ENCODE results near the gene GPBAR1. TPM values are rescaled to one million over a fixed set of nuclear protein-coding genes. Genes with fewer than 3 reads are reported as not detected.

The GPBAR1 gene
- total RNA-seq, 1 donor: 0.36 TPM

GRCh38 chr2:218262631-218263586 is 2.1 kb downstream of the GPBAR1 start:
- H3K4me1 ChIP-seq (ENCODE audit: insufficient read depth, low read length): peaks cover 14% of the 10 kb centered on the region
- no peak overlapping the region for H3K4me2 ChIP-seq (ENCODE audit: insufficient read depth, low read length)
- peaks cover 11% of the 10 kb centered on the region for H4K20me1 ChIP-seq (ENCODE audit: insufficient read depth, low read length)
- no peaks in the 10 kb centered on the region for H3K27me3 ChIP-seq (ENCODE audit: insufficient read depth, low read length)
- no peaks in the 10 kb centered on the region for H3K9me3 ChIP-seq (ENCODE audit: low read depth, low read length)
- H3K36me3 ChIP-seq (ENCODE audit: insufficient read depth, low read length): peaks cover 41% of the 10 kb centered on the region
- H3K4me3 ChIP-seq (ENCODE audit: insufficient read depth, low read length): no peak overlapping the region
- H2AFZ ChIP-seq (ENCODE audit: low read length): no peak overlapping the region
- no peak overlapping the region for H3K27ac ChIP-seq (ENCODE audit: low read depth, low read length)
- peak; percentile 71 for DNase-seq (ENCODE audit: insufficient read length, low spot score, missing footprints)
- TF ChIP-seq CTCF (IDR thresholded peaks at IDR 0.05; ENCODE audit: extremely low read depth, low read depth, low read length): no peak
- H3K79me2 ChIP-seq (ENCODE audit: insufficient read depth, low read length): peaks cover 6% of the 10 kb centered on the region

- peaks cover 12% of the 10 kb centered on the region for H4K20me1 ChIP-seq (ENCODE audit: insufficient read depth, low read length)
- TF ChIP-seq CTCF (IDR thresholded peaks at IDR 0.05; ENCODE audit: extremely low read depth, low read depth, low read length): no peak
These were observed 3.2 kb downstream of the GPBAR1 start for GRCh38 chr2:218263817-218264641.

GRCh38 chr2:218264773-218265561 is 4.2 kb downstream of the GPBAR1 start:
- TF ChIP-seq CTCF (IDR thresholded peaks at IDR 0.05; ENCODE audit: extremely low read depth, low read depth, low read length): no peak
- H3K4me1 ChIP-seq (ENCODE audit: insufficient read depth, low read length): peaks cover 6% of the 10 kb centered on the region
- H3K27ac ChIP-seq (ENCODE audit: low read depth, low read length): no peak overlapping the region

More at GRCh38 chr2:218263817-218264641, 3.2 kb downstream of the GPBAR1 start:
- Histone ChIP-seq H3K9me3 (ENCODE audit: low read depth, low read length) (no peaks in the 10 kb centered on the region), H3K4me1 (ENCODE audit: insufficient read depth, low read length) (peaks cover 11% of the 10 kb centered on the region), H3K27ac (ENCODE audit: low read depth, low read length) (no peak overlapping the region), H2AFZ (ENCODE audit: low read length) (no peak overlapping the region), H3K79me2 (ENCODE audit: insufficient read depth, low read length) (peaks cover 9% of the 10 kb centered on the region), H3K4me2 (ENCODE audit: insufficient read depth, low read length) (no peak overlapping the region), H3K4me3 (ENCODE audit: insufficient read depth, low read length) (no peak overlapping the region), H3K36me3 (ENCODE audit: insufficient read depth, low read length) (peaks cover 41% of the 10 kb centered on the region), H3K27me3 (ENCODE audit: insufficient read depth, low read length) (no peaks in the 10 kb centered on the region)
- peak; percentile 73 for DNase-seq (ENCODE audit: insufficient read length, low spot score, missing footprints)

More at GRCh38 chr2:218264773-218265561, 4.2 kb downstream of the GPBAR1 start:
- Histone ChIP-seq H3K36me3 (ENCODE audit: insufficient read depth, low read length) (peaks cover 41% of the 10 kb centered on the region), H3K4me2 (ENCODE audit: insufficient read depth, low read length) (no peak overlapping the region), H3K79me2 (ENCODE audit: insufficient read depth, low read length) (peaks cover 18% of the 10 kb centered on the region), H2AFZ (ENCODE audit: low read length) (no peak overlapping the region), H3K9me3 (ENCODE audit: low read depth, low read length) (no peaks in the 10 kb centered on the region), H4K20me1 (ENCODE audit: insufficient read depth, low read length) (peaks cover 20% of the 10 kb centered on the region), H3K27me3 (ENCODE audit: insufficient read depth, low read length) (no peaks in the 10 kb centered on the region), H3K4me3 (ENCODE audit: insufficient read depth, low read length) (no peak overlapping the region)
- peak; percentile 75 for DNase-seq (ENCODE audit: insufficient read length, low spot score, missing footprints)
